Activated naive CD8-positive, alpha-beta T cell (primary cell): Measurements from ENCODE around the gene ETV3L.
"Not testable (repeated sequence)": the region's sequence is repeated elsewhere in the genome, so short reads cannot be mapped to it uniquely, and the experiment has no call there.

Experiments
- H3K27ac Mint-ChIP-seq: one replicate; pipeline ENCODE4 v1.8.0; 2021; ENCODE audit warnings: mixed read lengths
- H3K27me3 Mint-ChIP-seq: one replicate; pipeline ENCODE4 v1.8.0; 2021; ENCODE audit warnings: mixed read lengths
- H3K36me3 Mint-ChIP-seq: one replicate; pipeline ENCODE4 v1.8.0; 2021; ENCODE audit warnings: mixed read lengths
- H3K4me1 Mint-ChIP-seq: one replicate; pipeline ENCODE4 v1.8.0; 2021; ENCODE audit warnings: low read depth, mixed read lengths
- H3K4me3 Mint-ChIP-seq: one replicate; pipeline ENCODE4 v1.8.0; 2021; ENCODE audit warnings: mild to moderate bottlenecking, mixed read lengths
- H3K9me3 Mint-ChIP-seq: one replicate; pipeline ENCODE4 v1.8.0; 2021; ENCODE audit warnings: low read depth, mixed read lengths

Gene ETV3L

GRCh38 chr1:157088607-157089006 is 11.0 kb downstream of the ETV3L start:
- no peak overlapping the region for H3K4me3 Mint-ChIP-seq
- no peak overlapping the region for H3K27ac Mint-ChIP-seq
- H3K27me3 Mint-ChIP-seq = peaks cover 3% of the 10 kb centered on the region
- no peaks in the 10 kb centered on the region for H3K9me3 Mint-ChIP-seq
- H3K36me3 Mint-ChIP-seq = no peaks in the 10 kb centered on the region
- H3K4me1 Mint-ChIP-seq = peaks cover 4% of the 10 kb centered on the region

GRCh38 chr1:157087030-157087429 is 12.6 kb downstream of the ETV3L start:
- no peak overlapping the region for H3K27ac Mint-ChIP-seq
- no peaks in the 10 kb centered on the region for H3K9me3 Mint-ChIP-seq
- no peaks in the 10 kb centered on the region for H3K36me3 Mint-ChIP-seq
- no peak overlapping the region for H3K4me3 Mint-ChIP-seq
- H3K27me3 Mint-ChIP-seq = peaks cover 3% of the 10 kb centered on the region
- H3K4me1 Mint-ChIP-seq = peaks cover 4% of the 10 kb centered on the region

GRCh38 chr1:157086299-157086698 is 13.3 kb downstream of the ETV3L start:
- H3K4me1 Mint-ChIP-seq = peaks cover 4% of the 10 kb centered on the region
- H3K27me3 Mint-ChIP-seq = peaks cover 3% of the 10 kb centered on the region
- H3K27ac Mint-ChIP-seq = no peak overlapping the region
- no peaks in the 10 kb centered on the region for H3K36me3 Mint-ChIP-seq
- no peak overlapping the region for H3K4me3 Mint-ChIP-seq
- H3K9me3 Mint-ChIP-seq = no peaks in the 10 kb centered on the region

DNA sequence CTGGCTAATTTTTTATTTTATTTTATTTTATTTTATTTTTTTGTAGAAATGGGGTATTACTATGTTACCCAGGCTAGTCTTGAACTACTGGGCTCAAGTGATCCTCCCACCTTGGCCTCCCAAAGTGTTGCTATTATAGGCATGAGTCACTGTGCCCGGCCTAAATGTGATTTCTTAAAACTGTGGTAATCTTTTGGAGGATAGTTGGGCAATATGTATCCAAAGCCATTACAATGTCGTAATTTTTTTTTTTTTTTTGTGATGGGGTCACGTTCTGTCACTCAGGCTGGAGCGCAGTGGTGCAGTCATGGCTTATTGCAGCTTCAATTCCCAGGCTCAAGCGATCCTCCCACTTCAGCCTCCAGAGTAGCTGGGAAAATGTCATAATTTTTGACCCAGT is 14.2 kb downstream of the ETV3L start:
- no peaks in the 10 kb centered on the region for H3K36me3 Mint-ChIP-seq
- peaks cover 3% of the 10 kb centered on the region for H3K27me3 Mint-ChIP-seq
- H3K27ac Mint-ChIP-seq = no peak overlapping the region
- H3K4me1 Mint-ChIP-seq = peaks cover 4% of the 10 kb centered on the region
- H3K9me3 Mint-ChIP-seq = no peaks in the 10 kb centered on the region
- H3K4me3 Mint-ChIP-seq = no peak overlapping the region

- Mint-ChIP-seq H3K4me1 (no peaks in the 10 kb centered on the region), H3K4me3 (no peak overlapping the region), H3K27ac (no peak overlapping the region), H3K36me3 (no peaks in the 10 kb centered on the region), H3K27me3 (peaks cover 1% of the 10 kb centered on the region), H3K9me3 (no peaks in the 10 kb centered on the region)
Observed at GRCh38 chr1:157084720-157085119, 14.9 kb downstream of the ETV3L start.

DNA sequence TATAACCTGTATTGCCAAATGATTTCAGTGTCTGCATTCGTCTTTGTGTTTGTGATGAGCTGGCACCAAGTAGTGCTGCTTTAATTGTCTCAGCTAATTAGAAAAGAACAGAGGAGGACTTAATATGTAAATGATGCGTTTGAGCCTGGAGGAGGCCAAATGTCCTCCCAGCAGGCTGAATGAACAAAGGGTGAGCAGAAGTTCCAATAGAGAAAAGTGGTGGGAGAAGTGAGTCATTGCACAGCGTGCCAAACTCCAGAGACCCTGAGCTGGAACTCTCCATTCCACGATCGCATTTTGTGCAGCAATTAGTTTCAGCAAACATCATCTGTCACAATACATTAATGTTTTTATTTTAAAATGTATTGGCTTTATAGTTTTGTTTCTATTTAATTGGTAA is 17.9 kb downstream of the ETV3L start:
- Mint-ChIP-seq H3K9me3 (no peaks in the 10 kb centered on the region), H3K4me3 (no peak overlapping the region), H3K27ac (no peak overlapping the region), H3K36me3 (no peaks in the 10 kb centered on the region), H3K4me1 (no peaks in the 10 kb centered on the region), H3K27me3 (peaks cover 17% of the 10 kb centered on the region)

GRCh38 chr1:157080714-157081113 is 18.9 kb downstream of the ETV3L start:
- Mint-ChIP-seq H3K27ac (no peak overlapping the region), H3K9me3 (no peaks in the 10 kb centered on the region), H3K27me3 (peaks cover 17% of the 10 kb centered on the region), H3K4me1 (no peaks in the 10 kb centered on the region), H3K36me3 (no peaks in the 10 kb centered on the region), H3K4me3 (no peak overlapping the region)

DNA sequence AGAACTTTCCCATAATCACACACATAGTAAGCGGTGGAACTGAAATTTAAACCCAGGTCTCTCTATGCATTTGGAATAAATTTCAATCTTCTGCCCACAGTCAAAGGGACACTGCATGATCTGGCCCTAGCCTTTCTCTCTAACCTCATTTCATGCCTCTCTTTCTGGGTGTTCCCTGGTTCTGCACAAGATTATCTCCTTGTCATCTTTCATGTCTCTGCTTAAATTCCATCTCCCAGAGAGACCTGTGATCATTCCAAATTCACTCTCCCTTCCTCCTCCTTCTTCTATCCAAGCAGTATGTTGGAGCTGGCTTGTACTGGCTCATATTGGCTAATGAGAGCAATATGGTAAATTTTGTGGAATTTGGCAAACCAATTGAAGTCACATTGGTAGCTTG is 22.2 kb downstream of the ETV3L start:
- Mint-ChIP-seq H3K4me3 (no peak overlapping the region), H3K9me3 (no peaks in the 10 kb centered on the region), H3K27ac (no peak overlapping the region), H3K4me1 (no peaks in the 10 kb centered on the region), H3K27me3 (peaks cover 27% of the 10 kb centered on the region), H3K36me3 (no peaks in the 10 kb centered on the region)

- Mint-ChIP-seq H3K27ac (no peak overlapping the region), H3K4me3 (no peak overlapping the region), H3K9me3 (no peaks in the 10 kb centered on the region), H3K27me3 (peaks cover 26% of the 10 kb centered on the region), H3K4me1 (no peaks in the 10 kb centered on the region), H3K36me3 (no peaks in the 10 kb centered on the region)
Observed at GRCh38 chr1:157073944-157074685, 25.5 kb downstream of the ETV3L start.

- Mint-ChIP-seq H3K4me3 (no peak overlapping the region), H3K4me1 (no peaks in the 10 kb centered on the region), H3K36me3 (peaks cover 2% of the 10 kb centered on the region), H3K27me3 (peaks cover 26% of the 10 kb centered on the region), H3K27ac (no peak overlapping the region), H3K9me3 (no peaks in the 10 kb centered on the region)
Observed at GRCh38 chr1:157069601-157070000, 30.0 kb downstream of the ETV3L start.

DNA sequence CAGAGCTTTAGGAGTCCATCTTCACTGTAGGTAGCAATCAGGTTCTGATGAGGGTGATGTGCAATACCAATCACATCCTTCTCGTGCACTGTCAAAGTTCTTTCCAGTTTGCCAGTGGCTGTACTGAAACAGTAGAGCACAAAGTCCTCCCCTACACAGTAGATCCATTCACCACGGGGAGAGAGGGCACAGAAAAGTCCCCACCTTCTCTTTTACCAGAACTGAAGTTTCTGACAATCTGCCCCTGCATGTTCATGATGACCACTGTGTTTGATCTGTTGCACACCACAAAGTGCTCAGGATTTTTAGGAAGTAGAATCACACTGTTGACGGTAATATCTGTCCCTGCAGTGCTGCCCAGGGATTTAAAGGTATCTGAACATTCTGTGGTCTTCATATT is 40.4 kb downstream of the ETV3L start:
- H3K9me3 Mint-ChIP-seq, H3K27ac Mint-ChIP-seq, H3K4me1 Mint-ChIP-seq, H3K36me3 Mint-ChIP-seq, H3K4me3 Mint-ChIP-seq: not testable (repeated sequence)
- peaks cover 38% of the 10 kb centered on the region for H3K27me3 Mint-ChIP-seq

DNA sequence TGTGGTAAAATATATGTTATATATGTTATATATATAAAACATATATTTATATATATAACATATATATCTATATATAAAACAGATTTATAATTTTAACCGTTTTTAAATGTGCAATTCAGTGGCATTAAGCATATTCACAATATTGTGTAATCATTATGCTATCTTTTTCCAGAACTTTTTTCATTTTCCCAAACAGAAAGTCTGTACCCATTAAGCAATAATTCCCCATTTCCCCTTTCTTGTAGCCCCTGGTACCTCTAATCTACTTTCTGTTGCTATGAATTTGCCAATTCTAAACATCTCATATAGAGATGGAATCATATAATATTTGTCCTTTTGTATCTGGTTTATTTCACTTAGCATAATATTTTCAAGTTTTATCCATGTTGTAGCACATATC is 43.3 kb downstream of the ETV3L start:
- no peaks in the 10 kb centered on the region for H3K4me1 Mint-ChIP-seq
- peaks cover 8% of the 10 kb centered on the region for H3K36me3 Mint-ChIP-seq
- peaks cover 48% of the 10 kb centered on the region for H3K27me3 Mint-ChIP-seq
- H3K27ac Mint-ChIP-seq = peak overlapping the region; percentile 41
- H3K4me3 Mint-ChIP-seq = no peak overlapping the region
- H3K9me3 Mint-ChIP-seq = peaks cover 11% of the 10 kb centered on the region

- H3K4me3 Mint-ChIP-seq, H3K9me3 Mint-ChIP-seq, H3K27ac Mint-ChIP-seq, H3K36me3 Mint-ChIP-seq, H3K4me1 Mint-ChIP-seq: not testable (repeated sequence)
- H3K27me3 Mint-ChIP-seq = peaks cover 48% of the 10 kb centered on the region
Observed at GRCh38 chr1:157055729-157056128, 43.9 kb downstream of the ETV3L start.

GRCh38 chr1:157050836-157051235 is 48.8 kb downstream of the ETV3L start:
- Mint-ChIP-seq H3K4me3 (no peak overlapping the region), H3K36me3 (peaks cover 4% of the 10 kb centered on the region), H3K4me1 (peaks cover 10% of the 10 kb centered on the region), H3K27ac (no peak overlapping the region), H3K9me3 (peaks cover 5% of the 10 kb centered on the region), H3K27me3 (peaks cover 56% of the 10 kb centered on the region)

DNA sequence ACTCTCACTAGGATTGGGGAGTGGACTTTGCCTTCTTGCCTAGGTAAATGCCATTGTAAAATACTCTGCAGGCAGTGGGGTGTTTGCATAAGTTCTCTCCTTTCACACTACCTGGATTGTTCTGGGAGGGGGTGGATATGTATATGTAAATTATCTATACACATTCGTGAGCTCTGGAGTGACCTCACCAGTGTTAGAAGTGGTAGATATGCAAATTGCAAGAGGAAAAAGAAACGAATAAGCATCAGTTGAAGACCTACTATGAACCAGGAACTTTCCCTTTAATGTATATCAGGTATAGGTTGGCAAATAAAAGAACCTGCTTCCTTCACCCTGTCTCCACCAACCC is 52.6 kb downstream of the ETV3L start:
- Mint-ChIP-seq H3K9me3 (peaks cover 1% of the 10 kb centered on the region), H3K4me1 (peaks cover 16% of the 10 kb centered on the region), H3K27me3 (peaks cover 60% of the 10 kb centered on the region), H3K36me3 (peaks cover under 1% of the 10 kb centered on the region), H3K27ac (no peak overlapping the region), H3K4me3 (peak overlapping the region; percentile 61)
